ENCODE measurements around the gene EFNB2.

GRCh38 chr13:106581225-106581624 lies 45.8 kb upstream of the EFNB2 start:
- no peak for TF ChIP-seq YY1 (IDR thresholded peaks at IDR 0.05; ENCODE audit: insufficient read depth, insufficient read length)
- no peak for TF ChIP-seq SUZ12 (IDR thresholded peaks at IDR 0.05; ENCODE audit: extremely low read depth, insufficient read depth, insufficient read length)
- TF ChIP-seq ZNF274 (IDR thresholded peaks at IDR 0.05; ENCODE audit: low read depth, low read length), result no peak

Data from NT2/D1 (cell line).